ENCODE data around the gene LYPLA2.
A peak's percentile ranks its signal among the peaks of the same experiment; 100 is the strongest.

The LYPLA2 gene

GRCh38 chr1:23837908-23838307 lies 47.0 kb downstream of the LYPLA2 start:
- no peak for DNase-seq (ENCODE audit: low read depth)

GRCh38 chr1:23838401-23838866 lies 47.5 kb downstream of the LYPLA2 start:
- peak; percentile 60 for DNase-seq (ENCODE audit: low read depth)

GRCh38 chr1:23843644-23844043 lies 52.7 kb downstream of the LYPLA2 start:
- DNase-seq (ENCODE audit: low read depth), result no peak
